ENCODE data around the gene SPTB.

DNA sequence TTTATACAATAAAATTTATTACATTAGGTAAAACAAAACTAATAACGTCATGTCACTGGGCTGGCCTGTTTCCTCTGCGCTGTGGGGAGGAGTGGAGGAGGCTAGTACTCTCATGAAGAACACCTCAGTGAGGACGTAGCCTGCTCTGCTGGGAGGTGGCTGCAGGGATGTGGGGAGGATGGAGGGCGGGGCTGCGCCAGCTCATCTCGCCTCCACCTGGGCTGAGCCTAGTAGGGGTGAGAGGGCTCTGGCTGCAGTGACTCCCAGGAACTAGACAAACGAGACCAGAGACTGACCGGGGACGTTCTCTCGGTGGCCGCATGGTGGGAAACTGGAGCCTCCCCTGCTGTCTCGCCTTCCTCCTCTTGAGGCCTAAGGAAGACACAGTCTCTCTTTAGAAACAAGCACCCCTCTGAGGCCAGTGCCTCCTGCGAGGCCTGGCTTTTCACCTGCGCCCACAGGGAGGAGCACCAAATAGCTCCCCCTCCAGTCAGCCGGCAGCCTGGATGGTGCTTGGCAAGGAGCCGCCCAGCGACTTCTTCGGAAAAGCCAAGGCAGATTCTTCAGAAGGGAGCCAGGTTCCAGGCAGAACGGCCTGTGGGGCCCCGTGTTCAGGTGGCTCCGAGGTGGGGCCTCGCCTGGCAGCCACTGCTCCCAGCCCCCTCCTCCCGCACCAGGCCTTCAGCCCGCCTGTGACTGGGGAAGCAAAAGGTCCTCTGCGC lies 113.1 kb downstream of the SPTB start:
- TF ChIP-seq, protein P1, sequence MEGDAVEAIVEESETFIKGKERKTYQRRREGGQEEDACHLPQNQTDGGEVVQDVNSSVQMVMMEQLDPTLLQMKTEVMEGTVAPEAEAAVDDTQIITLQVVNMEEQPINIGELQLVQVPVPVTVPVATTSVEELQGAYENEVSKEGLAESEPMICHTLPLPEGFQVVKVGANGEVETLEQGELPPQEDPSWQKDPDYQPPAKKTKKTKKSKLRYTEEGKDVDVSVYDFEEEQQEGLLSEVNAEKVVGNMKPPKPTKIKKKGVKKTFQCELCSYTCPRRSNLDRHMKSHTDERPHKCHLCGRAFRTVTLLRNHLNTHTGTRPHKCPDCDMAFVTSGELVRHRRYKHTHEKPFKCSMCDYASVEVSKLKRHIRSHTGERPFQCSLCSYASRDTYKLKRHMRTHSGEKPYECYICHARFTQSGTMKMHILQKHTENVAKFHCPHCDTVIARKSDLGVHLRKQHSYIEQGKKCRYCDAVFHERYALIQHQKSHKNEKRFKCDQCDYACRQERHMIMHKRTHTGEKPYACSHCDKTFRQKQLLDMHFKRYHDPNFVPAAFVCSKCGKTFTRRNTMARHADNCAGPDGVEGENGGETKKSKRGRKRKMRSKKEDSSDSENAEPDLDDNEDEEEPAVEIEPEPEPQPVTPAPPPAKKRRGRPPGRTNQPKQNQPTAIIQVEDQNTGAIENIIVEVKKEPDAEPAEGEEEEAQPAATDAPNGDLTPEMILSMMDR (IDR thresholded peaks at IDR 0.05), result peak in 1 of 6 experiments; percentile 4
- TF ChIP-seq POLR2A (IDR thresholded peaks at IDR 0.05), result no peak

Data from esophagus squamous epithelium (tissue), 4 donors.